ENCODE measurements around the gene CHRM4. TPM values are rescaled to one million over a fixed set of nuclear protein-coding genes. Genes with fewer than 3 reads are reported as not detected.
A peak's percentile ranks its signal among the peaks of the same experiment; 100 is the strongest.

The CHRM4 gene
- total and polyA plus RNA-seq, 2 of the 13 experiments (the other 11 are each of a cell fraction or from before 2014, with no cell fraction given), result 0.13 to 0.21 TPM

DNA sequence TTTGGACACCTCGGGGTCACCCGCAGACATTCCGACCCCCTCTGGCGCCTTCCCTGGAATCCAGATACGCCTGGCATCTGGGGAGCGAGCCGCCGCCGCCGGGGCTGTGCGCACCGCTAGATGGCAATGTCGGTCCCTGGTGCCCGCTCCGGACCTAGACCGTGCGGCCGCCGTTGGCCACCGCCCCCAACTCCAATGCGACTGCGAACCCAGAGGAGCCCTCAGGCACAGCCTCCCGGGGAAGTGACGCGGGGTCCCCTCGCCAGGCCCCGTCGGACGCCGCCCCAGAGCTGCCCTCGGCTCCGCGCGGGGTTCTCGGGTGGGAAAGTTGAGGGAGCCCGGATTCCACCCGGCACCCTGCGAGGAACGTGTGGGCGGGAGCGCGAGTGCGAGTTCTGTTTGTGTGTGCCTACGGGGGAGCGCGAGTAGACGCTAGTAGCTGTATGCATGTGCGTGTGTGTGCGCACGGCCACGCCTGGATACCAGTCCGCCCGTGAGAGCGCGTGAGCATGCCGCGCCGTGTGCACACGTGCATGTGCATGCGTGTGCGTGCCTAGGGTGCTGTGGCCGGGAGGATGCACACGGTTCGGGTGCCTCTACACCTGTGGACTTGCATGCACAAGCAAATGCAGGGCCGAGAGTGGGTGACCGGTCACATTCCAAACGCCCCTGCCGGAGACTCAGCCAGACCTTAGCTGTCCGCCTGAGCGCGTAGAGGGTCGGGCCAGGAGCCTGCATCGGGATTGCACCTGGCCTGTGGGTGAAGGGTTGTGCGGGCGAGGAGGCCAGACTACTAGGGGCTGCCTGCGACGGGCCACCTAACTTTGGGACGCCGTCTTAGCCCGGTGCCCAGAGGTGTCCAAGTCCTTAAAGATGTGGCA lies 1.9 kb downstream of the CHRM4 start (continued):
- TF ChIP-seq SKI (IDR thresholded peaks at IDR 0.05; ENCODE audit: partially characterized antibody) (peak; percentile 31), ZNF12 (CRISPR knock-in tag; IDR thresholded peaks at IDR 0.05) (no peak), ARNT (IDR thresholded peaks at IDR 0.05) (no peak), ZNF567 (CRISPR knock-in tag; IDR thresholded peaks at IDR 0.05; ENCODE audit: borderline replicate concordance) (no peak), NFYC (CRISPR knock-in tag; IDR thresholded peaks at IDR 0.05) (no peak), HOXA9 (CRISPR knock-in tag; IDR thresholded peaks at IDR 0.05; ENCODE audit: borderline replicate concordance) (no peak), GATAD1 (CRISPR knock-in tag; IDR thresholded peaks at IDR 0.05) (no peak), ZNF160 (CRISPR knock-in tag; IDR thresholded peaks at IDR 0.05) (peak; percentile 67; the same call in 1 of the 2 replicates), ZNF841 (CRISPR knock-in tag; IDR thresholded peaks at IDR 0.05; ENCODE audit: borderline replicate concordance) (no peak), ZNF446 (CRISPR knock-in tag; IDR thresholded peaks at IDR 0.05) (no peak; the same call in 1 of the 2 replicates), ZFP41 (CRISPR knock-in tag; IDR thresholded peaks at IDR 0.05; ENCODE audit: borderline replicate concordance) (no peak), UBTF (CRISPR knock-in tag; IDR thresholded peaks at IDR 0.05) (peak; percentile 73), ZMYM3 (CRISPR knock-in tag; IDR thresholded peaks at IDR 0.05) (peak; percentile 67; the same call in 1 of the 2 replicates), ZSCAN22 (CRISPR knock-in tag; IDR thresholded peaks at IDR 0.05) (no peak), SOX6 (IDR thresholded peaks at IDR 0.05) (no peak), SOX6 (CRISPR knock-in tag; IDR thresholded peaks at IDR 0.05) (peak; percentile 43), HCFC1 (IDR thresholded peaks at IDR 0.05; ENCODE audit: low read depth, low read length) (no peak), ZFP36L1 (CRISPR knock-in tag; IDR thresholded peaks at IDR 0.05) (no peak)
- TF ChIP-seq, protein P1, sequence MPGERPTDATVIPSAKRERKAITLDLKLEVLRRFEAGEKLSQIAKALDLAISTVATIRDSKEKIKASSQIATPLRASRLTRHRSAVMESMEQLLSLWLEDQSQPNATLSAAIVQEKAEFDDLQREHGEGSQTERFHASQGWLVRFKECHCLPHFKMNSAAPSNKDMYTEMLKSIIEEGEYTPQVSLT (CRISPR knock-in tag; IDR thresholded peaks at IDR 0.05; ENCODE audit: borderline replicate concordance, low read depth), result no peak
- TF ChIP-seq, protein P2, sequence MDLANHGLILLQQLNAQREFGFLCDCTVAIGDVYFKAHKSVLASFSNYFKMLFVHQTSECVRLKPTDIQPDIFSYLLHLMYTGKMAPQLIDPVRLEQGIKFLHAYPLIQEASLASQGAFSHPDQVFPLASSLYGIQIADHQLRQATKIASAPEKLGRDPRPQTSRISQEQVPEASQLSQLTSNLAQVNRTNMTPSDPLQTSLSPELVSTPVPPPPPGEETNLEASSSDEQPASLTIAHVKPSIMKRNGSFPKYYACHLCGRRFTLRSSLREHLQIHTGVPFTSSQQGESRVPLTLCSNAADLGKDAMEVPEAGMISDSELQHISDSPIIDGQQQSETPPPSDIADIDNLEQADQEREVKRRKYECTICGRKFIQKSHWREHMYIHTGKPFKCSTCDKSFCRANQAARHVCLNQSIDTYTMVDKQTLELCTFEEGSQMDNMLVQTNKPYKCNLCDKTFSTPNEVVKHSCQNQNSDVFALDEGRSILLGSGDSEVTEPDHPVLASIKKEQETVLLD (CRISPR knock-in tag; IDR thresholded peaks at IDR 0.05; ENCODE audit: low read depth), result no peak
- TF ChIP-seq, protein P3, sequence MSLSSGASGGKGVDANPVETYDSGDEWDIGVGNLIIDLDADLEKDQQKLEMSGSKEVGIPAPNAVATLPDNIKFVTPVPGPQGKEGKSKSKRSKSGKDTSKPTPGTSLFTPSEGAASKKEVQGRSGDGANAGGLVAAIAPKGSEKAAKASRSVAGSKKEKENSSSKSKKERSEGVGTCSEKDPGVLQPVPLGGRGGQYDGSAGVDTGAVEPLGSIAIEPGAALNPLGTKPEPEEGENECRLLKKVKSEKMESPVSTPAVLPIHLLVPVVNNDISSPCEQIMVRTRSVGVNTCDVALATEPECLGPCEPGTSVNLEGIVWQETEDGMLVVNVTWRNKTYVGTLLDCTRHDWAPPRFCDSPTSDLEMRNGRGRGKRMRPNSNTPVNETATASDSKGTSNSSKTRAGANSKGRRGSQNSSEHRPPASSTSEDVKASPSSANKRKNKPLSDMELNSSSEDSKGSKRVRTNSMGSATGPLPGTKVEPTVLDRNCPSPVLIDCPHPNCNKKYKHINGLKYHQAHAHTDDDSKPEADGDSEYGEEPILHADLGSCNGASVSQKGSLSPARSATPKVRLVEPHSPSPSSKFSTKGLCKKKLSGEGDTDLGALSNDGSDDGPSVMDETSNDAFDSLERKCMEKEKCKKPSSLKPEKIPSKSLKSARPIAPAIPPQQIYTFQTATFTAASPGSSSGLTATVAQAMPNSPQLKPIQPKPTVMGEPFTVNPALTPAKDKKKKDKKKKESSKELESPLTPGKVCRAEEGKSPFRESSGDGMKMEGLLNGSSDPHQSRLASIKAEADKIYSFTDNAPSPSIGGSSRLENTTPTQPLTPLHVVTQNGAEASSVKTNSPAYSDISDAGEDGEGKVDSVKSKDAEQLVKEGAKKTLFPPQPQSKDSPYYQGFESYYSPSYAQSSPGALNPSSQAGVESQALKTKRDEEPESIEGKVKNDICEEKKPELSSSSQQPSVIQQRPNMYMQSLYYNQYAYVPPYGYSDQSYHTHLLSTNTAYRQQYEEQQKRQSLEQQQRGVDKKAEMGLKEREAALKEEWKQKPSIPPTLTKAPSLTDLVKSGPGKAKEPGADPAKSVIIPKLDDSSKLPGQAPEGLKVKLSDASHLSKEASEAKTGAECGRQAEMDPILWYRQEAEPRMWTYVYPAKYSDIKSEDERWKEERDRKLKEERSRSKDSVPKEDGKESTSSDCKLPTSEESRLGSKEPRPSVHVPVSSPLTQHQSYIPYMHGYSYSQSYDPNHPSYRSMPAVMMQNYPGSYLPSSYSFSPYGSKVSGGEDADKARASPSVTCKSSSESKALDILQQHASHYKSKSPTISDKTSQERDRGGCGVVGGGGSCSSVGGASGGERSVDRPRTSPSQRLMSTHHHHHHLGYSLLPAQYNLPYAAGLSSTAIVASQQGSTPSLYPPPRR (CRISPR knock-in tag; IDR thresholded peaks at IDR 0.05; ENCODE audit: borderline replicate concordance), result no peak
